ENCODE data around the gene NOL9. TPM values are rescaled to one million over a fixed set of nuclear protein-coding genes. Genes with fewer than 3 reads are reported as not detected.

The NOL9 gene
- total RNA-seq, 1 donor from 2014 or later, result 16.7 TPM

- TF ChIP-seq CTCF (IDR thresholded peaks at IDR 0.05), result no peak
- TF ChIP-seq POLR2A (IDR thresholded peaks at IDR 0.05), result no peak
- no peak for TF ChIP-seq POLR2AphosphoS5 (IDR thresholded peaks at IDR 0.05; ENCODE audit: insufficient read depth in 1 of 2, low read depth in 1 of 2)
- H3K4me3 ChIP-seq, result peak overlapping the region; percentile 73 to 95
- intact Hi-C loops (cut with DNase I), result no loop called here
- peaks cover 41% of the 10 kb centered on the region for H3K4me1 ChIP-seq
- no peak for DNase-seq (ENCODE audit: extremely low spot score in 2 of 2)
- no peaks in the 10 kb centered on the region for H3K27me3 ChIP-seq
- peak overlapping the region; percentile 89 for H3K27ac ChIP-seq
- no peaks in the 10 kb centered on the region for H3K36me3 ChIP-seq
- H3K9me3 ChIP-seq, result no peaks in the 10 kb centered on the region
These were observed 26.5 kb upstream of the NOL9 start for GRCh38 chr1:6580593-6581409.

- peak overlapping the region; percentile 89 for H3K27ac ChIP-seq
- intact Hi-C loops (cut with DNase I), result no loop called here
- H3K27me3 ChIP-seq, result no peaks in the 10 kb centered on the region
- TF ChIP-seq CTCF (IDR thresholded peaks at IDR 0.05) (no peak), POLR2AphosphoS5 (IDR thresholded peaks at IDR 0.05; ENCODE audit: insufficient read depth in 1 of 2, low read depth in 1 of 2) (no peak), POLR2A (IDR thresholded peaks at IDR 0.05) (no peak)
- H3K4me3 ChIP-seq, result peak overlapping the region; percentile 73 to 95
- no peaks in the 10 kb centered on the region for H3K36me3 ChIP-seq
- H3K4me1 ChIP-seq, result peaks cover 39% of the 10 kb centered on the region
- DNase-seq (ENCODE audit: extremely low spot score in 2 of 2), result no peak
- H3K9me3 ChIP-seq, result no peaks in the 10 kb centered on the region
These were observed 25.8 kb upstream of the NOL9 start for GRCh38 chr1:6580119-6580592.

- Histone ChIP-seq H3K4me3 (peak within 1 kb of the TSS; percentile 73 to 95), H3K9me3 (no peaks in the 10 kb centered on the region), H3K27ac (peak within 1 kb of the TSS; percentile 89), H3K27me3 (no peaks in the 10 kb centered on the region), H3K36me3 (no peaks in the 10 kb centered on the region), H3K4me1 (peaks cover 35% of the 10 kb centered on the region)
- peak; percentile 98 to 99 for DNase-seq (ENCODE audit: extremely low spot score in 2 of 2)
- peak; percentile 98 to 99 for TF ChIP-seq POLR2AphosphoS5 (IDR thresholded peaks at IDR 0.05; ENCODE audit: insufficient read depth in 1 of 2, low read depth in 1 of 2)
- TF ChIP-seq CTCF (IDR thresholded peaks at IDR 0.05), result no peak
- TF ChIP-seq POLR2A (IDR thresholded peaks at IDR 0.05), result peak; percentile 66 to 95
- intact Hi-C loops (cut with DNase I), result no loop called here
These were observed 25.2 kb upstream of the NOL9 start, which contains the start of gene ZBTB48 for GRCh38 chr1:6579374-6580118. Gene ZBTB48, plus strand, starts transcription at chr1:6579994. Its CDS starts 616 bp downstream, at chr1:6580610.

- H3K27ac ChIP-seq, result peak overlapping the region; percentile 89
- no peak for DNase-seq (ENCODE audit: extremely low spot score in 2 of 2)
- no peaks in the 10 kb centered on the region for H3K36me3 ChIP-seq
- peaks cover 35% of the 10 kb centered on the region for H3K4me1 ChIP-seq
- peak overlapping the region; percentile 73 to 95 for H3K4me3 ChIP-seq
- H3K27me3 ChIP-seq, result no peaks in the 10 kb centered on the region
- no peaks in the 10 kb centered on the region for H3K9me3 ChIP-seq
- intact Hi-C loops (cut with DNase I), result no loop called here
- no peak for TF ChIP-seq POLR2A (IDR thresholded peaks at IDR 0.05)
- TF ChIP-seq CTCF (IDR thresholded peaks at IDR 0.05), result no peak
- TF ChIP-seq POLR2AphosphoS5 (IDR thresholded peaks at IDR 0.05; ENCODE audit: insufficient read depth in 1 of 2, low read depth in 1 of 2), result no peak
These were observed 24.5 kb upstream of the NOL9 start for GRCh38 chr1:6578624-6579373.

Data from vagina (tissue), 2 donors.